RCC 7860 (cell line): Measurements from ENCODE around the gene TTLL10.
"Not testable (repeated sequence)": the region's sequence is repeated elsewhere in the genome, so short reads cannot be mapped to it uniquely, and the experiment has no call there.

Experiments
- DNase-seq: peaks from one replicate; pipeline ENCODE4 v3.0.0-alpha.2; 2015; ENCODE audit warnings: low spot score
- FAIRE-seq: peaks from 2 replicates; lab custom pipeline; 2012; peaks lifted over from hg19 to GRCh38; lab: Jason Lieb, UNC

Gene TTLL10

DNA sequence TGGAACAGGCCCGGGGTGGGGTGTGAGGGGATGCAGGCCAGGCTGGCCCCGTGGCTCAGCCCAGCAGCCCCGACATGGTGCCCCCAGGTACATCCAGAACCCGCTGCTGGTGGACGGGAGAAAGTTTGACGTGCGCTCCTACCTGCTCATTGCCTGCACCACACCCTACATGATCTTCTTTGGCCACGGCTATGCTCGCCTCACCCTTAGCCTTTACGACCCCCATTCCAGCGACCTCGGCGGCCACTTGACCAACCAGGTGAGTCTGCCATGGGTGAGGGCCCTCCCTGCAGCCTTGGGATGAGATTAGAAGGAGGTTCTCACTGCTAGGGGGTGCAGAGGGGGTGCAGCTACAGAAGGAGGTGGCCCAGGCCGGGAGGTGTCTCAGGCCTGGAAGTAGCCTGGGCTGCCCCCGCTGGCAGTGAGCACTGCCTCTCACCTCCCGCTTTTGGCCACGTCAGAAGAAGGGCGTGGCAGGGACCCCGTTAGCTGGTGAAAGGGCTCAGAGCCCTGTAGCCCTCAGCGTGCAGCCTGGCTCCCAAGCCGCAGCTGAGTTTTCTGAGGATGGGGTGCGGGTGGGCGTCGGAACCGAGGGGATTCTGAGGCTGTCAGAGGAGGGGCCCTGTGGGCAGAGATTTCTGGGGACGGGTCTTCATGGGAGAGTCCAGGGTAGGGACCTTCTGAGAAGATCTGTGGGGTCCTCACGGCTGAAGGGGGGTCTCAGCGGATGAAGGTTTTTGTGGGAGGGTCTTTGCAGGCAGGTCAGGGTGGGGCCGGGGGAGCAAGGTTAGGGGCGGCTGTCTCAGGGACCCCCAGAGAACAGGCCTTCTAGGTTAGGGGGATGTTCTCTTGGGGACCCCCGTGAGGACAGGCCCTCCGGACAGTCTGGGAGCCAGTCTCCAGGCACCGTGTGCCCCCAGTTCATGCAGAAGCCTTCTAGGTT lies 10.4 kb downstream of the TTLL10 start:
- no peak for DNase-seq
- no peak for FAIRE-seq

- FAIRE-seq, result no peak
- DNase-seq, result no peak
These were observed 11.6 kb downstream of the TTLL10 start for GRCh38 chr1:1185101-1185765.

GRCh38 chr1:1187938-1188337 lies 14.3 kb downstream of the TTLL10 start:
- no peak for FAIRE-seq
- no peak for DNase-seq

DNA sequence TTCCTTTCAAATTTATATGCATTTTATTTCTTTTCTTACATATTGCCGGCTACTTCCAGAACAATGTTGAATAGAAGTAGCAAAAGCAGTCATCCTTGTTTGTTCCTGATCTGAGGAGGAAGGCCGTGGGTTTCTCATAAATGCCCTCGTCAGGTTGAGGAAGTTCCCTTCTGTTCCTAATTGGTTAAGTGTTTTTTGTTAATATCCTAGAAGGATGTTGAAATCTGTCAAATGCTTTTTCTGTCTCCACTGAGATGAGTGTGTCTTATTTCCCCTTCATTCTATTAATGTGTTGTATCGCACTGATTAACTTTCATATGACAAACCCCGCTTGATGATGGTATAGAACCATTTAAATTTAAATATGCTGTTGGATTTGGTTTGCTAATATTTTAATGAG lies 15.4 kb downstream of the TTLL10 start:
- DNase-seq, result no peak
- FAIRE-seq, result no peak

- no peak for DNase-seq
- FAIRE-seq, result no peak
These were observed 18.1 kb downstream of the TTLL10 start for GRCh38 chr1:1191734-1192133.

- FAIRE-seq (no peak), DNase-seq (no peak)
These were observed 21.0 kb downstream of the TTLL10 start for GRCh38 chr1:1194723-1195122.

DNA sequence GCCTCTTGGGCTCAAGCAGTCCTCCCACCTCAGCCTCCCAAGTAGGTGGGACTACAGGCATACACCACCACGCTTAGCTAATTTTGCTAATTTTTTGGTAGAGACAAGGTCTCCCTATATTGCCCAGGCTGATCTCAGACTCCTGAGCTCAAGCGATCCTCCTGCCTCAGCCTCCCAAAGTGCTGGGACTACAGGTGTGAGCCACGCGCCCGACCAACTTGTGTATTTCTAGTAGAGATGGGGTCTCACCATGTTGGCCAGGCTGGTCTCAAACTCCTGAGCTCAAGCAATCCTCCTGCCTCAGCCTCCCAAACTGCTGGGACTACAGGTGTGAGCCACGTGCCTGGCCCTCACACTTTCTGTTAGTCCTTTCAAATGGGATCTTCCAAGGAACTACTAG lies 22.0 kb downstream of the TTLL10 start:
- FAIRE-seq, DNase-seq: not testable (repeated sequence)

- DNase-seq, result no peak
- no peak for FAIRE-seq
These were observed 22.9 kb downstream of the TTLL10 start for GRCh38 chr1:1196431-1197187.

DNA sequence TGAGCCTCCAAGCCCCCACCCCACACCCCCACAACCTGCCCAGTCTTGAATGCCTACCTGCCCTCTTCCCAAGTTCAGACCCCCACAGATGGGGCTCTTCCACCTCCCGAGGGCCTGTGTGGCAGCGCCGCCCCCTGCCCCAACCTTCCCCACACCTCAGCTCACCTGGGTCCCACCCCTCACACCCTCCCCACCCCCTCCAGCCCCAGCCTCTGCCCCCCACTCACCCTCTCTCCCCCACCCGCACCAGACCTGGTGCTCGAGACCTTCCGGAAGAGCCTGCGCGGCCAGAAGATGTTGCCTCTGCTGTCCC lies 23.5 kb downstream of the TTLL10 start:
- DNase-seq (no peak), FAIRE-seq (no peak)

- DNase-seq (no peak), FAIRE-seq (no peak)
These were observed 24.1 kb downstream of the TTLL10 start for GRCh38 chr1:1197551-1198422.

DNA sequence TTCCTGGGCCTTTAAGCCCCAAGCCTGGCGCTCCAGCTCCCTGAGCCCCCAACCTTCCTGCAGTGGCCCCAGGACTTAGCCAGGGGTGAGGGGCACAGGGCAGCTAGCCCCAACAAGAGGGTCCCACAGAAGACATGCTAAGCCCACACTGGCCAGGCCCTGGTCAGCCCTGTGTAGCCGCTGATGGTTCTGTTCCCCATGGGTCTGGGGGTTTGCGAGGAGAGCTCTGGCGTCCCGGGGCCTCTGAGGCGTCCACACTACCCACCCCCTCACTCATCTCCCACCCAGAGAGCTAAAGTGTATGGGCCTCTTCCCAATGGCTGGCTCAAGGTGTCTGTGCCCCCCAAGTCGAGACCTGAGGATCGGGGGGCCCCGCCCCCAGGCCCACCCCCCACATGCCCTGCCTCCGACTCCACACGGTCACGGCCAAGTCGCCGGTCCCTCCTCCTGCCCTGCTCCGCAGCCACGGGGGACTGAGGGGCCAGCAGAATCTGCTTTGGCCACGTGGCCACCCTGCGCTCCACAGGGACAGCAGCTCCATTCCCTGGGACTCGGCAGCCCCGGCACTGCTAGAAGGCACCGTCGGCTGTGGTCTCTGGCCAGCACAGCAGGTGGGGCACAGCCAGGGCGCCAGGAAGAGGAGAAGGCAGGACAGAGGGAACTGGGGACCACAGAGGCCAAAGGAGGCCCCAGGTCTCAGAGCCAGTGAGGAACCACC lies 24.9 kb downstream of the TTLL10 start:
- DNase-seq (no peak), FAIRE-seq (no peak)

DNA sequence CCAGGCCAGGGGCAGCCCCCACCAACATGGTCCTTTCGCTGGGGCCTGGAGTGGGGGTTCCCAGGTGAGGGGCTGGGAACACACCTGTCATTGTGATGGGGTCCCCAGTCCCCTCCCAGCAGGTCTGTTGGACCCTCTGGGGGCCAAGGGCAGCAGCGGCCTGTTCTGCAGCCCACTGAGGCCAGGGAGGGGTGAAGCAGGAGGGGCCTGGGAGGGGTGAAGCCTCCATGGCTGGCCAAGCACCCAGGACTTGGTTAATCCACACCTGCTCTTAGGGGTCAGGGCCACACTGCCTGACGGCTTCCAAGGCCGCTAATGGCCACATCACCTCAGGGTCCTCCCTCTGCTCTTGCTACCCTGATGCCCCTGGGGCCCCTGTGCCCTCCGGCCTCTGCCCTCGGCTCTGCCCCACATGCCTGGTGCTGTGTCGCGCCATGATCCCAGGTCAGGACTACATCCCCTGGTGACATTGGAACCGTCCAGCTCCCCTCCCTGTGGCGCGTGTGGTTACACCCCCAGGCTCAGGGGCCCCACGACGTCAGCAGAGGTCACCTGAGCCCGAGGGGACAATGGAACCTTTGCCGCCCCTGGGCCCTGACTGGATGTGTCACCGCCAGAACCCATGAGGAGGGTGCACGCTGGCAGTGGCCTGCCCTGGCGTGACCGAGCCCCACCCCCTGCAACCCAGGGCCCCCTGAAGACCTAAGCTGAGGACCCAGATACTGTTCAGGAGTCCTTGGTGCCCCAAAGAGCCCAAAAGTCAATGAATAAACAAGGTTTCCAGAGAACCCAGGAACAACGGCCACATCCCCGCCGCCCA lies 25.7 kb downstream of the TTLL10 start:
- no peak for FAIRE-seq
- no peak for DNase-seq

DNA sequence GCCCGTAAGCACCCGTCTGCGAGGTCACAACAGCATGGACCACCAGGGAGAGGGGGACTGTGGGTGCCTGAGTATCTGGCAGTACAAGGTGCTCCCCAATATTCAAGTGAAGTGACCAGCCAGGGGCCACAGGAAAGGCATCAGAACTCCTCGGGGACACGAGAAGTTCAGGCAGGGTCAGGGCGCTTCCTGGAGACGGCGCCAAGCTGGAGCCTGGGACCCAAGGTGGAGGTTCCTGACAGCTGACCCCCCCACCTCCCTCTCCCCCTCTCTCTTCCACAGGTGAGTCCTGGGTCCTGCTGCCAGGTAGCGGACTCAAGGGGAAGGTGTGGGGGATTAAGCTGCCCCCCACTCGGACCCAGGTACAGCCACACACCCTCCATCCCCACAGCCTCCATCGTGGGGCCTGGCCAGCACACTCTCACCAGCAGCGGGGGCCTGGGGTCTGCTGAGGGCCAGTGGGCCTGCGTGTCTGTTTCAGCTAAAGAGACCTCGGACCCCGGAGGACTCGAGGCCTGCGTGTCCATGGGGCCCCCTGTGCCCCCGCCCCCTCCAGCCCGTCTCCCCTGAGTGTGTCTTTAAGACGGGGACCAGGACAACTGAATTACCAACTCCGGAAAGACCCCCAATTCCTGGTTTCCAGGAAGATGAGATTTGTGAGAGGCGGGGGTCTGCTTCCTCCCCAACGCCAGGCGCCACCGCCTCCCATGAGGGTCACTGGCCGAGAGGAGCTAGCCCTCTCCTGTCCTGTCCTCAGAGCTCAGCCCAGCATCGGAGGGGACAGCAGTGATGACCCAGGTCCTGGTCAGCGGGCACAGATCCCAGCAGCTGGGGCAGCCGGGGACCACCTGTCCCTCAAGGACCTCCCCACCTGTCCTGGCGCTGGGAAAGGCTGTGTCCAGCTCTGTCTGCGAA lies 26.5 kb downstream of the TTLL10 start:
- DNase-seq (no peak), FAIRE-seq (no peak)

DNA sequence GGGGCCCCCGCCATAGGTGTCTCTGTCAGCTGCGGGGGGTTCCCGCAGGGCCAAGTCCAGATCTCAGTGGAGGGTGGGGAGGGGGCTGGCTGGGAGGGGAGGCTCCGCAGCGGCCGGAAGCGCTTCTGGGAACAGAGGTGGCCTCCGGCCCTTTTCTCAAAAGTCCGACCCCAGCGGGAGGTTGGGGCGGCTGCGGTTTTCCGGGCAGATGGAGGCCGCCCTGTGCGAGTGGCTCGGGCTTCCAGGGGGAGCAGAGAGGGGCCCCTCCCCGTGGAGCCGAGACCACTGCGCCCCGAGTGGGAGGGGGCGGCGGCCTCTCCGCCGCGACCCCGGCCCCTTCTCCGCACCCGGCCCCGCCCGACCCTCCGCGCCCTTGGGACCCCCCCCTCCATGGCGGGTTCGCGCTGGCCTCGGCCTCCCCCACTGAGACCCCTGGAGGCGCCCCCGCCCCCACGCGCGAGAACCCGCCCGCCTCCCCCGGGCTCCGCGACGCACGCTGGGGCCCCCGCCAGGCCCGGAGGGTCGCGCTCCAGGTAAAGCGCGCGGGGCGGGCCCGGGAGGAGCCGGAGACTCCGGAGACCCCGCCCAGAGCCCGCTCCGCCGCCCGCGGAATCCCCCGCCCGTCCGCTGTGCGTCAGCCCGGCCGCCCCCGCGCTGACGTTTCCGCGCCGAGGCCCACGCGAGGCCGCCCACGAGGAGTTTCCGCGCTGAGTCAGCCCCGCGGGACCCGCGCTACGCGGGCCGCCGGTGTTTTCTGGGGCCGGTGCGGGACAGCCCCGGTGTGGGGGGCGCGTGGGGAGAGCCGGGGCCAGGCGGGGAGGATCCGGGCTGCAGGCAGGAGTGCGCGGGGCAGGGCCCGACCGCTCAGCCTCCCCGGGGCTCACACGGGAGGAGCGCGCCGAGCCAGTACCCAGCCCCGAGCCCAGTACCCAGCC lies 27.5 kb downstream of the TTLL10 start:
- FAIRE-seq, result no peak
- peak; percentile 14 for DNase-seq

GRCh38 chr1:1202831-1203560 lies 29.3 kb downstream of the TTLL10 start:
- DNase-seq, result no peak
- no peak for FAIRE-seq
